IPS-15b (cell line): ENCODE data around the gene GPX2.

Experiments used
- H3K27me3 ChIP-seq: one replicate; pipeline ENCODE4 v1.6.1; 2013; ENCODE audit warnings: low read length; ENCODE audit not compliant: control insufficient read depth, insufficient read depth
- H3K36me3 ChIP-seq: one replicate; pipeline ENCODE4 v1.6.1; 2013; ENCODE audit warnings: low read length; ENCODE audit not compliant: control insufficient read depth, insufficient read depth
- H3K4me1 ChIP-seq: one replicate; pipeline ENCODE4 v1.6.1; 2013; ENCODE audit warnings: mild to moderate bottlenecking, low read length; ENCODE audit not compliant: control insufficient read depth, insufficient read depth
- H3K4me3 ChIP-seq: one replicate; pipeline ENCODE4 v1.5.1; 2013; ENCODE audit warnings: low read depth, low read length
- H3K9ac ChIP-seq: one replicate; pipeline ENCODE4 v1.6.1; 2013; ENCODE audit warnings: low read depth, mild to moderate bottlenecking, low read length
- H3K9me3 ChIP-seq: one replicate; pipeline ENCODE4 v1.6.1; 2013; ENCODE audit warnings: mild to moderate bottlenecking, low read length; ENCODE audit not compliant: control insufficient read depth, insufficient read depth

Gene GPX2

GRCh38 chr14:64971943-64972791 lies 29.6 kb upstream of the GPX2 start, which contains the start of gene RAB15:
Gene RAB15, minus strand, starts transcription at chr14:64972336. Its CDS starts 260 bp downstream, at chr14:64972076.
- no peak within 1 kb of the TSS for H3K9ac ChIP-seq
- no peaks in the 10 kb centered on the region for H3K27me3 ChIP-seq
- no peaks in the 10 kb centered on the region for H3K36me3 ChIP-seq
- H3K9me3 ChIP-seq = no peaks in the 10 kb centered on the region
- peaks cover 20% of the 10 kb centered on the region for H3K4me1 ChIP-seq
- H3K4me3 ChIP-seq = peak within 1 kb of the TSS; percentile 74

DNA sequence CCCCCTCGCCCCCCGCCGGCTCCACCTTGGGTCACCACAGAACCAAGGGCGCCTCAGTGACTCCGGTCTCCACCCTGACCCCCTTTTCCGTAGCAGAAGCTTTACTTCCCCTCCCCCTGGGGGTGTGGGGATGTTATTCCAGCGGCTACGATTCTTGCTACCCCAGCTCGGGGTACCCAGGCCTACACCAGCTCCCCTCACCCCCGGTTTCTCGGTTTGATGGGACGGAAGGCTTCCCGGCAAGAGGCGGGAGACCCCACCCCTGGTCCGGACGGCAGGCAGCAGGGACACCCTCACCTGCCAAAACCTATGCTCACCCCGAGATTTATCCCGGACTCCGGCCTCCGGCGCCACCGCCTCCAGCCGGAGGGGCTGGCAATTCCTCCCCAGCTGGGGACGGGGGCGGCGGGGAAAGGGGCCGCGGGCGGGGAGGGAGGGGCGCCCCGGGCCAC lies 29.0 kb upstream of the GPX2 start:
- H3K4me1 ChIP-seq = peaks cover 20% of the 10 kb centered on the region

GRCh38 chr14:64970776-64971477 lies 28.4 kb upstream of the GPX2 start:
- no peak overlapping the region for H3K9ac ChIP-seq
- peaks cover 20% of the 10 kb centered on the region for H3K4me1 ChIP-seq
- H3K27me3 ChIP-seq = no peaks in the 10 kb centered on the region
- H3K36me3 ChIP-seq = no peaks in the 10 kb centered on the region
- H3K9me3 ChIP-seq = no peaks in the 10 kb centered on the region
- H3K4me3 ChIP-seq = peak overlapping the region; percentile 74

More for the DNA sequence above, 29.0 kb upstream of the GPX2 start:
- Histone ChIP-seq H3K4me3 (peak overlapping the region; percentile 74), H3K36me3 (no peaks in the 10 kb centered on the region), H3K9ac (no peak overlapping the region), H3K27me3 (no peaks in the 10 kb centered on the region), H3K9me3 (no peaks in the 10 kb centered on the region)

DNA sequence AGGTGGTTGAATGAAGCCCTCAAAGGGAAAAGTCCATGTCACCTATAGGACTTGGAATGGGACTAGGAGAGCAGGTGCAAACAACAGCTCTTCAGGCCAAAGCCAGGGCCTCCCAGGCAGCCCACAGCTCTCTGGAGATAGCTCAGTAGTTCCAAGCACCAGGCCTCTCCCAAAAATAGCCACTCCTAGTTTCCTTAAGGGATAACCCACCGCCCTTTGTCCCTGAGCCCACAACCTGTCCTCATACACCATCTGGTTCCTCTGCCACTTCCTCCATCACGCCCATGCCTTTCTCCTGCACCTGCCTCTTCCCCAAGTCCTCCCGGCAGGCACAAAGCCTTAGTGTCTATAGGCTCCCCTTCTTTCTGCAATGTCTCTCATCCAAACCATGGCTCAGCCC lies 27.5 kb upstream of the GPX2 start:
- Histone ChIP-seq H3K36me3 (peaks cover 3% of the 10 kb centered on the region), H3K9me3 (no peaks in the 10 kb centered on the region), H3K9ac (no peak overlapping the region), H3K27me3 (no peaks in the 10 kb centered on the region), H3K4me1 (peaks cover 20% of the 10 kb centered on the region), H3K4me3 (no peak overlapping the region)

GRCh38 chr14:64968651-64969050 lies 26.1 kb upstream of the GPX2 start:
- peaks cover 20% of the 10 kb centered on the region for H3K4me1 ChIP-seq
- H3K4me3 ChIP-seq = no peak overlapping the region
- H3K27me3 ChIP-seq = no peaks in the 10 kb centered on the region
- H3K9me3 ChIP-seq = no peaks in the 10 kb centered on the region
- H3K36me3 ChIP-seq = peaks cover 3% of the 10 kb centered on the region
- no peak overlapping the region for H3K9ac ChIP-seq

DNA sequence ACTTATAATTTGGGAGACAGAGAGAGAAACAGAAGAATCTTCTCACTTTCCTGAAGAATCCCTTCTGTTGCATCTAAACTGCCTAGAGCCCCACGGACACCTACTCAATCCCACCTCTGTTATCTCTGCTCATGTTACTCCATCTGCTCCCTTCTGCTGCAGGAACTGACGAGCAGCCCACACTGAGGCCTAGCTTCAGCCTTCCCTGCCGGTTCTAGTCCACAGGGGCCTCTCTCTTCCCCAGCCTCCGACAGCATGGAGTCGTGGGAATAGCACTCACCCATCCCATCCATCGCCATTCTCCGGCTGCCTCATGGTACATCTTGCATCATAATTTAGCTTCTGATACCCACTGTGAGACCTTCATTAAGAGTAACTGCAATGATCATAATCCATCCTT lies 25.6 kb upstream of the GPX2 start:
- Histone ChIP-seq H3K36me3 (peaks cover 3% of the 10 kb centered on the region), H3K4me3 (no peak overlapping the region), H3K27me3 (no peaks in the 10 kb centered on the region), H3K9ac (no peak overlapping the region), H3K4me1 (peaks cover 20% of the 10 kb centered on the region), H3K9me3 (no peaks in the 10 kb centered on the region)

DNA sequence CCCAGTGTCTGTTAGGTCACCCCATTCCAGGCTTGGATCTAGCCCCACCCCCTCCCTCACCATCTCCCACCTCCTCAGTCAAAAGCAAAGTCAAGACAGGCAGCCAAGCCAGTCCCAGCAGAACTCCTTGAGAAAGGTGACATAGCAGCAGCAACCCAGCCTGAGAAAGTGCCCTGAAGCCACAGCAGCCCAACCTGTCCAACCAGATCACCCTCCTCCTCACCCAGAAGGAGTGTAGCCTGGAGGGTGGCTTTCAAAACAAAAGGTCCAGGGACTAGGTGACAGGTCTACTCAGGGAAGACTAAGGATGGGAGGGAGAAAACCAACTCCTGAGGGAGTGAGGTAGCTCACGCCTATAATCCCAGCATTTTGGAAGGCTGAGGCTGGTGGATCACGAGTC lies 24.4 kb upstream of the GPX2 start:
- H3K4me3 ChIP-seq = no peak overlapping the region
- peaks cover 6% of the 10 kb centered on the region for H3K36me3 ChIP-seq
- no peak overlapping the region for H3K9ac ChIP-seq
- no peaks in the 10 kb centered on the region for H3K9me3 ChIP-seq
- no peaks in the 10 kb centered on the region for H3K27me3 ChIP-seq
- H3K4me1 ChIP-seq = peaks cover 17% of the 10 kb centered on the region

- Histone ChIP-seq H3K9me3 (no peaks in the 10 kb centered on the region), H3K4me1 (peaks cover 18% of the 10 kb centered on the region), H3K36me3 (peaks cover 6% of the 10 kb centered on the region), H3K9ac (no peak overlapping the region), H3K27me3 (no peaks in the 10 kb centered on the region), H3K4me3 (no peak overlapping the region)
Measured at GRCh38 chr14:64965356-64966000, 22.9 kb upstream of the GPX2 start.

DNA sequence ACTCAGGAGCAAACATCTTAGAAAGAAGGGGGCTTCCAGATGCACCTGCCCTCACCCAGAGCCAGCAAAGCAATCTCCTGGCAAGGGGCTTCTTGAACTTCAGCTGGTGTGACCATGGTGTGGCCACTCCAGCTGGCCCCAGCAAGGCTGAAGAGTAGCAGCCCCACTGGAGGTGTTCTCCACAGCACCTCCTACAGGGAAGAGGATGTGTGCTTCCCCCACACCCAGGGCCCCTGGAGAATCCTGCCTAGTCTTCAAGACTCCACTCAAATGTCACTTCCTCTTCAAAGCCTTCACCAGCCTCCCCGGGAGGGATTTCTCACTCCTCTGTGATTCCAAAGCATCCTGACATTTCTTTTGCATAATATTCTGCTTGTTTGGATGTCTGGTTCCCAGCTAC lies 21.1 kb upstream of the GPX2 start:
- no peak overlapping the region for H3K9ac ChIP-seq
- H3K27me3 ChIP-seq = no peaks in the 10 kb centered on the region
- H3K4me3 ChIP-seq = no peak overlapping the region
- peaks cover 6% of the 10 kb centered on the region for H3K36me3 ChIP-seq
- H3K9me3 ChIP-seq = no peaks in the 10 kb centered on the region
- peaks cover 16% of the 10 kb centered on the region for H3K4me1 ChIP-seq

- H3K9ac ChIP-seq = no peak overlapping the region
- peaks cover 6% of the 10 kb centered on the region for H3K36me3 ChIP-seq
- H3K9me3 ChIP-seq = no peaks in the 10 kb centered on the region
Measured at GRCh38 chr14:64960762-64961276, 18.3 kb upstream of the GPX2 start.

DNA sequence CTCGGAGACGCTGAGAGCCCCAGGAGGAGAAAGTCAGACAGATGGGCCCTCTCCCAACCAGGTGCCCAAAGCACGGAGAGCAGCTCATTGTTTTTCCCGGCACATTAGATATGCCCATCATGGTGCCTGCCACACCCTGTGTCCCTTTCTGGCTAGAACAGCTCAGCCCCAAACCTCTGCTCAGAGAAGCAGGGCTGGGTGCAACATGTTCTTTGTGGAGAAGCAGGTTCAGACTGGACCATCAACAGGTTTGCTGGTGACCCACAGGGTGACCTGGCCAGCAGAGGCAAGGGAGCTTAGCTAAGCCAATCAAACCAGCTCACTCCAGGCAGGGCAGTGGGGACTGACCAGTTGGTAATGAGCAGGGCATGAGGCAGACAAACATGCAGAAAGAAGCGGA lies 16.2 kb upstream of the GPX2 start:
- Histone ChIP-seq H3K4me1 (peaks cover 29% of the 10 kb centered on the region), H3K4me3 (no peak overlapping the region), H3K27me3 (no peaks in the 10 kb centered on the region), H3K9ac (no peak overlapping the region), H3K36me3 (peaks cover 3% of the 10 kb centered on the region), H3K9me3 (no peaks in the 10 kb centered on the region)

More at GRCh38 chr14:64960762-64961276, 18.3 kb upstream of the GPX2 start:
- peaks cover 18% of the 10 kb centered on the region for H3K4me1 ChIP-seq
- no peaks in the 10 kb centered on the region for H3K27me3 ChIP-seq
- H3K4me3 ChIP-seq = no peak overlapping the region
